ENCODE measurements around the gene HERPUD1.
"Not testable (repeated sequence)": the region's sequence is repeated elsewhere in the genome, so short reads cannot be mapped to it uniquely, and the experiment has no call there.

The HERPUD1 gene

GRCh38 chr16:56911771-56912571 lies 20.0 kb upstream of the HERPUD1 start:
- DNase-seq (ENCODE audit: low read depth in 2 of 2) = no peak

DNA sequence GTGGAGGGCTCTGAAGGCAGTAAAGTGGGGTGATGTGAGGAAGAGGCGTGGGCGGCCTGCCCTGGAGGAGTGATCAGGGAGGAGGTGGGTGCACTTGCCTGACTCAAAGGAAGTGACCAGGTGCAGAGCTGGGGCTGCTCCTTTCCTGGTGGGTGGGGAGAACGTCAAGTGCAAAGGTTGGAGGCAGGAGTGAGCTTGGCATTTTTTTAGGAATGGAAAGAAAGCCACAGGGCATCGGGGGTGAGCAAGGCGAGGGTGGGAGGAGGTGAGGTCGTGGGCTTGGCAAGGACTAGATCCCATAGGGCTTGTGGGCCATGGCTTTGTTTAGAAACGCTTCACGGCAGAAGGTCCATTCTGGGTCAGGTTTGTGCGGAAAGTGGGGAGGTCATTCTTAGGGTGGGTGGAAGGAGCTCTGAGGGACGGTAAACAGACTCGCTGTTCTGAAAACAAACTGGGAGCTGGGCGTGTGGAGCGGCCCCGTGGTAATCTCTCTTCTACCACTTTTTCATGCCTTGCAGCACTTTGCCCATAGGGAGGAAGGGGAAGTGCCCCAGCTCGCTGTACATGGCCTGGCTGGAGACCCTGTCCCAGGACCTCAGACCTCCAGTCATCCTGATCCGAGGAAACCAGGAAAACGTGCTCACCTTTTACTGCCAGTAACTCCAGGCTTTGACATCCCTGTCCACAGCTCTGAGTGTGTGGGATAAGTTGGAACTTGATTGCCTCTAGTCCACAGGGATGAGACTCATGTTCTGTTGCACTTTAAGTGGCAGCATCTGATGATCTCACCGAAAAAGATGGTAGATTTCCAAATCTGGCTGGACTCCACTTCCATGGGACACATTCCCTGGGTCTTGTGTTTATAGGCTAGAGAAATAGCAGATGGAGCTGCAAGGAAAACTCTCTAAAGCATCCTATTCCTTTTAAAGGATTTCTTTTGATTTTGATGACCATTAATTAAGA lies 18.9 kb upstream of the HERPUD1 start:
- no peak for DNase-seq (ENCODE audit: low read depth in 2 of 2)

GRCh38 chr16:56914896-56915295 lies 17.0 kb upstream of the HERPUD1 start:
- DNase-seq (ENCODE audit: low read depth in 2 of 2) = no peak

- no peak for DNase-seq (ENCODE audit: low read depth in 2 of 2)
These were observed 16.4 kb upstream of the HERPUD1 start for GRCh38 chr16:56915336-56916119.

DNA sequence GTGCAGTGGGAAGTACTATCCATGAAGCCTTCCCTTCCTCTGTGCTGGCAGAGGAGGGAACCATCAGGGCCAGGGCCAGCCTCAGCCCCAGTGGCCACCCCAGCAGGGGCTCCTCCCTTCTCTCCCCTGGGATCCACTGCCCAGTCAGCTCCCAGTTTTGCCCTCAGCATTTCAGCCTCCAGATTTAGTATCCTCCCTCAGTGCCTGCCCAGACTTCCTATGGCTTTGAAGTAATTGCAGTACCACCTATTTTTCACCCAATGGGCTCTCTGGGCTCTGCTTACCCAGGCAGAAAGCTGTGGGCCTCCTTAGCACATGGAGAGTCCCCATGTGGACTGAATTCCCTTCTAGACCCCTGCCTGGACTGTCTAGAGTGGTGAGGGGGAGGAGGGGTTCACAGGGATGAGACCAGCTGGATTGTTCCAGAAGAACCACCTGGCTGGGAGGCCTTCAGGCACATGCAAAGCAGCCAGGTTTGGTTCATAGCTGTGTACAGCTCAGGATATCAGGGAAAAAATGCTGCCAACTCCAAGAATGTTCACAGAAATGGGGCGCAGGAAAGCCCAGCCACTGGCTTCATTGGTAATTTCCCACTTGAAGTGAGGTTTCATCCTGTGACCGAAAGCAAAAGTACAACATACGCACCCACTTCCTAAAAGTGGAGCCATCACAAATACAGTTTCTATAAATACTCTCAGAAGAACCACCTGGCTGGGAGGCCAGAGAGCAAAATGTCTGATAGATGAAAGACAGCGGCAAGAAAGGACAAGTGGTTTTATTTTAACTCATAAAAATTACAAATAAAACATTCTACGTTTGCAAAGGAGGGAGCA lies 15.2 kb upstream of the HERPUD1 start:
- DNase-seq (ENCODE audit: low read depth in 2 of 2) = no peak

DNA sequence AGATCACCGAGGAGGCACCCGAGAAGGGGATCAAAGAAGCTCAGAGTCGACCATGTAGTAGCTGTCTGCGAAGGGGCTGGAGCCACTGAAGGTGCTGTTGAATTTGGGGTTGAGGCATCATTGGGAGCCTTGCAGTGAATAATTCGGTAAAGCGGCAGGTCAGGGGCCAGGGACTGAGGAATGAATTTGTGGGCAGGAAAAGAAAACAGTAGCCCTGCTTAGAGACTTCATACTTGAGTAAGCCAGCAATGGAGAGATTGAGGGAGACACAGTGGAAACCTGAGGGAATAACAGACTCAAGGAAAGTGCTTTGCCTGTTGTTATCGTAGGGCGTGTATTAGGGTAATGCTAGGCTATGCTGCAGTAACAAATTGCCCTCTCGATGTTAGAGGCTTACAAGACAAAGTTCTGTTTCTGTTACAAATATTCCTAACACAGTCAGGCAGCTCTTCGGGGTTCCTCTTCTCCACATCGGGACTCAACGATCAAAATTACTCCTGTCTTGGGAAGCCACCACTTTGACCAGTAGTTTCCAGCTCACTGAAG lies 13.4 kb upstream of the HERPUD1 start:
- DNase-seq (ENCODE audit: low read depth in 2 of 2) = no peak

DNA sequence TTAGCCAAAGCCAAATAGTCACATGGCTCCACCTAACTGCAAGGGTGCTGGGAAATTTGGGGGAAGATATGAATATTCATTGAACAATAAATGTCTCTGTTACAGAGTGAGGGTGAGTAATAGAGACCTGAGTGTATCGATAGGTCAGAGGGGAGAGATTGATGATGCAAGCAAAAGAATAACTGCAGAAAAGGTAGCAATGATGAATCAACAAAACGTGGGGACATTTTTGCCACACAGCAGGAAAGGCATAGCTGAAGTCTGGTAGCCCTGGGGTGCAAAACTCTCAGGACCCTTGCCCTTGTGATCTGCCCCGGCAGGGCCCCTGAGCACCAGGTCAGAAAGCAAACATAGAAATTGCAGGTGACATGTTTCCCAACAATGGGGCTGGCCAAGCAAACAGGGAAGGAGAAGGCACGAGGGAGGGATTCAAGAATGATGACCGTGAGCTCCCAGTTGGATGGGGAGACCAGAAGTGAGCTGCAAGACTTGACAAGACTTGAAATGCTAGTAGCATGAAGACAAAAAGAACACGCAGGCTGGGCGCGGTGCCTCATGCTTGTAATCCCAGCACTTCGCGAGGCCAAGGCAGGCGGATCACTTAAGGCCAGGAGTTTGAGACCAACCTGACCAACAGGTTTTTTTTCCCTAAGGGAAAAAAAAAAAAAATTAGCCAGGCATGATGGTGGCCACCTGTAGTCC lies 12.7 kb upstream of the HERPUD1 start:
- DNase-seq (ENCODE audit: low read depth in 2 of 2) = no peak

DNA sequence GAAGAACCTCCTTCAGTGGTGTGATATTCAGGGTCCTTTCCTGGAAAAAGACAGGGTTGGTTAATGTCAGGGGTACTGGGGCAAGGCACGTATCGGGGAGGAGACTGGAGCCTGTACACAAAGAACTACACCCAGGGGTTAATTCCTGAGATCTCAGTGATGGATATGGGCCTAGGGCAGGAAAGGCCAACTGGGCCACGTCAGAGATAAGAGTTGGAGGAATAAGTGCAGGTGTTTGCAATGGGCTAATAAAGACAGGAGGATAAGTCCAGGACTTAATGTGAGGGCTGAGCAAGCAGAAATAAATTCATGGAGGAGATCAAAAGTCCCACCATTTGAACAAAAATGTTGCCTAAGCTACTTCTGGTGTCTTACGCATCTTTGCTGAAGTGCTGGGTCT lies 10.4 kb upstream of the HERPUD1 start:
- DNase-seq (ENCODE audit: low read depth in 2 of 2) = no peak

- no peak for DNase-seq (ENCODE audit: low read depth in 2 of 2)
These were observed 8.4 kb upstream of the HERPUD1 start for GRCh38 chr16:56923481-56924091.

- no peak for DNase-seq (ENCODE audit: low read depth in 2 of 2)
These were observed 4.5 kb upstream of the HERPUD1 start for GRCh38 chr16:56927471-56927870.

GRCh38 chr16:56929639-56930038 lies 2.3 kb upstream of the HERPUD1 start:
- DNase-seq (ENCODE audit: low read depth in 2 of 2) = no peak

DNA sequence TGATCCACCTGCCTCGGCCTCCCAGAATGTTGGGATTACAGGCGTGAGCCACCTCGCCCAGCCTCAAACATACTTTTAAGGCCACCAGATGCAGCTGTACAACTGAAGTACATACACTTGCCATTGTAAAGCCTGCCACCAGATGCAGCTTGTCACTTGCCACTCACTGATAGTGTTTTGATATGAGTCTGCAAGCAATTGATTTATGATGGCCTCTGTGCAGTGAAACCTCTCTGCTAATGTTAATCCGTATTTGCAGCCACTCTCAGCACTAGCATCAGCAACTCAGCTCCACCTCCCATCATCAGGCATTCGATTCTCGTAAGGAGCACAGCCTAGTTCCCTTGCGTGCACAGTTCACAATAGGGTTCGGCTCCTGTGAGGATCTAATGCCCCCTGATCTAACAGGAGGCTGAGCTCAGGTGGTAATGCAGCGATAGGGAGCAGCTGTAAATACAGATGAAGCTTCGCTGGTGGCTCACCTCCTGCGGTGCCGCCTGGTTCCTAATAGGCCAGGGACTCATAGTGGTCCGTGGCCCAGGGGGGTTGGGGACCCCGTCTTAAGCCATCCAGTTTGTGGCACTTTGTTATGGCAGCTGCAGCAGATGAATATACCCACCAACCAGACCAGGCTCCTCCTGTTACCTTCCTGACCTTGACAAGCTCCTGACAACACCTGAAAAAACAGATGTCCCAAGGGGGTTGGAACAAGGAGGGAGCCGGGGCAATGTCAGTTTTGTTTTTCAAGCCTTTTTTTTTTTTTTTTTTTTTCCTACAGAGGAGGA lies 1.3 kb upstream of the HERPUD1 start:
- DNase-seq (ENCODE audit: low read depth in 2 of 2) = no peak

DNA sequence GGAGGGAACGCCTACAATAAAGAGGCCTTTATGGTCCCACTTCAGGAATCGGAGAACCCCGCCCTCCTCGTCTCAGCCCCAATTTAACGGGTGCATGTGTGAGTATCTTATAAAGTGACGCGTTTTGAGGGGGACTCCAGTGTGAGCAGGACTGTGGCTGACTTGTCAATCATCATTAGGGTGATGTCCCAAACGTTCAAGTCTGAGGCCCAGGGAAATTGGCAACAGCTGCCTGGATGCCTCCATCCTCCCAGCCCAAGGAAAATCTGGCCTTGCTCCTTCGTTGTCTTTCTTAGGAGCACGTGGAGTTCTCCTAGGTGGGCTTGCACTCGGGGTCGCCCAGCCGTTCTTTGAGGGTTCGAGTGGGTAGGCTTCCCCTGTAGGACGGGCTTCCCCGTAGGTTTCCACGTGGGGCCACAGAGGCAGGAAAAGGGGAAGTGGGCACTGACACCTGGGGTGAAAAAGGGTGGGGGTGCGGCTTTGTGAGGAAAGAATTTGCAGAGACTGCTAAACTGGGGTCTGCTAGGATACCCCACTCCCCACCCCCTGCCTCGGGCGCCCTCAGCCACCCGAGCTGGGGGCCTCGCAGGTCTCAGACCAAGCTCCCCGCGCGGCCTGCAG lies 561 bp upstream of the HERPUD1 start:
- DNase-seq (ENCODE audit: low read depth in 2 of 2) = no peak

GRCh38 chr16:56932721-56933619 lies 1.0 kb downstream of the HERPUD1 start:
- no peak for DNase-seq (ENCODE audit: low read depth in 2 of 2)

DNA sequence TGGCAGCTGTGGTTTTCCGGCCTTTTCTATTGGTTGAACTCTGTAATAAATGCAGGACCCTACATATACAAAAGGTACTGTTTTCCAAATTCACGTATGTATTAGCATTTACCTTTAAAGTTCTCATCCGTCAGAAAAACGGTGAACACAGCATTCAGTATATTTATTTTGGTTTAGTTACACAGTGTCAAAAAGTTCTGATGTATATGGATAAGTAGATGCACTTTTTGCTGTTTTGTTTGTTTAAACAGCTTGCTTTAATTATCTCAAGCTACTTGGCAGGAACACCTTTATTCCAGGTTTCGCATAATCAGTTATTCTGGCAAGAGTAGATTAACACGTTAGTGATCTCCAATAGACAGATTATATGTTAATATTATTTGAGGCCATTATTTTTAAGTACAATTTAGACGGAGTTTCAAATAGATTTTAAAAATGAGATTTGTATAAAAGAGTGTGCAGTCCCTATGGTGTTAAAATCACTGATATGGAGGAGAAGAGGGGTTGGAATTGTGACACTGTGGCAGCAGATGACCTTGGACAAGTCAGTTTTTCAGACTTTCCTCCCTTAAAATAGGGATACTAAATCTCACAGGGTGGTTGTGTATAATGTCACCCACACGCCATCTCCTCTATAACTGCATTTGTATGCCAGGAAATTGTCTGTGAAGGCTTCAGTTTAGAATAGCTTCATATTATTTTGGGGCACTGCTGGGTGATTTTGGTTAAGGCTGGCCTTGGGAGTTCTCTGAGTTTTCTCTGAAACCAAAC lies 2.1 kb downstream of the HERPUD1 start:
- no peak for DNase-seq (ENCODE audit: low read depth in 2 of 2)

- not testable (repeated sequence) for DNase-seq (ENCODE audit: low read depth in 2 of 2)
These were observed 2.7 kb downstream of the HERPUD1 start for GRCh38 chr16:56934599-56935145.

All from fibroblast of skin of left biceps (primary cell).